Neutrophil (primary cell): ENCODE data around the gene USP34.

Source experiments
- H3K27ac ChIP-seq: fragments of 200-600 bp; sonication (generic); 2 replicates; pipeline ENCODE4 v1.5.1; 2016; ENCODE audit warnings: mild to moderate bottlenecking, moderate library complexity
- H3K27me3 ChIP-seq: fragments of 200-600 bp; sonication (generic); 2 replicates; pipeline ENCODE4 v1.6.0; 2016; ENCODE audit warnings: mild to moderate bottlenecking
- H3K36me3 ChIP-seq: fragments of 200-600 bp; sonication (generic); 2 replicates; pipeline ENCODE4 v1.5.1; 2017
- H3K4me1 ChIP-seq, 2 experiments: fragments of 200-600 bp in 1 of 2; sonication (generic) in 1 of 2; 1 replicate in 1 of 2; 2 replicates in 1 of 2; pipeline versions ENCODE4 v1.5.1 to v1.6.1; 2013 to 2016; ENCODE audit warnings: low read depth in 1 of 2, low read length in 1 of 2, mild to moderate bottlenecking in 1 of 2, moderate library complexity in 1 of 2; ENCODE audit not compliant: control insufficient read depth in 1 of 2, insufficient read depth in 1 of 2
- H3K4me3 ChIP-seq, 2 experiments: fragments of 200-600 bp in 1 of 2; sonication (generic) in 1 of 2; 1 replicate in 1 of 2; 2 replicates in 1 of 2; pipeline ENCODE4 v1.5.1; 2013 to 2016; ENCODE audit warnings: low read depth in 1 of 2, low read length in 1 of 2, mild to moderate bottlenecking in 1 of 2, moderate library complexity in 1 of 2
- H3K9me3 ChIP-seq: fragments of 200-600 bp; sonication (generic); 2 replicates; pipeline ENCODE4 v1.5.1; 2016
- TF ChIP-seq, protein P1 (sequence below): fragments of 200-600 bp; sonication (generic); IDR thresholded peaks from 2 replicates; pipeline ENCODE4 v1.5.1; 2016; ENCODE audit warnings: antibody characterized with exemption

The USP34 gene

DNA sequence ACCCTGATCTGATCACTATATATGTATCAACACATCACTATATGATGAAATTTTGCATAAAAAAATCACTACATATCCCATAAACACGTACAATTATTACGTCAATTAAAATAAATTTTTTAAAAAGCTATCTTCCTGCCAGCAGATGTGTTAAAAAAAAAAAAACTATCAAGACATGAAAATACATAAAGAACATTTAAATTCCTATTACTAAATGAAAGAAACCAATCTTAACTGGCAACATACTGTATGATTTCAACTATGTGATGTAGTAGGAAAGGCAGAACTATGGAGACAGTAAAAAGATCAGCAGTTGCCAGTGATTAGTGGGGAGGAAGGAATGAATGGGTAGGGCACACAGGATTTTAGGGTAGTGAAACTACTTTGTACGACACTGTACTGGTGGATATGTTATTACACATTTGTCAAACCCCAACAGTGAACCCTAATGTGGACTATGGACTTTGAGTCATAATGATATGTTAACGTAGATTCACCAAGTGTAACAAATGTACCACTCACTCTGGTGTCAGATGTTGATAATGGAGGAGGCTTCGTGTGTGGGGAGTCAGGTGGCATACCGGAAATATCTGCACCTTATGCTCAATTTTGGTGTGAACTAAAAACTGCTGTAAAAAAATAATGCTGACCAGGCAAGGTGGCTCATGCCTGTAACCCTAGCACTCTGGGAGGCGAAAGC, 27.4 kb downstream of the USP34 start:
- TF ChIP-seq, protein P1, sequence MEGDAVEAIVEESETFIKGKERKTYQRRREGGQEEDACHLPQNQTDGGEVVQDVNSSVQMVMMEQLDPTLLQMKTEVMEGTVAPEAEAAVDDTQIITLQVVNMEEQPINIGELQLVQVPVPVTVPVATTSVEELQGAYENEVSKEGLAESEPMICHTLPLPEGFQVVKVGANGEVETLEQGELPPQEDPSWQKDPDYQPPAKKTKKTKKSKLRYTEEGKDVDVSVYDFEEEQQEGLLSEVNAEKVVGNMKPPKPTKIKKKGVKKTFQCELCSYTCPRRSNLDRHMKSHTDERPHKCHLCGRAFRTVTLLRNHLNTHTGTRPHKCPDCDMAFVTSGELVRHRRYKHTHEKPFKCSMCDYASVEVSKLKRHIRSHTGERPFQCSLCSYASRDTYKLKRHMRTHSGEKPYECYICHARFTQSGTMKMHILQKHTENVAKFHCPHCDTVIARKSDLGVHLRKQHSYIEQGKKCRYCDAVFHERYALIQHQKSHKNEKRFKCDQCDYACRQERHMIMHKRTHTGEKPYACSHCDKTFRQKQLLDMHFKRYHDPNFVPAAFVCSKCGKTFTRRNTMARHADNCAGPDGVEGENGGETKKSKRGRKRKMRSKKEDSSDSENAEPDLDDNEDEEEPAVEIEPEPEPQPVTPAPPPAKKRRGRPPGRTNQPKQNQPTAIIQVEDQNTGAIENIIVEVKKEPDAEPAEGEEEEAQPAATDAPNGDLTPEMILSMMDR: no peak
- no peak overlapping the region for H3K27ac ChIP-seq
- no peak overlapping the region for H3K4me3 ChIP-seq
- peaks cover 0 to 6% of the 10 kb centered on the region in 2 experiments for H3K4me1 ChIP-seq
- H3K27me3 ChIP-seq: no peaks in the 10 kb centered on the region
- no peaks in the 10 kb centered on the region for H3K9me3 ChIP-seq
- no peaks in the 10 kb centered on the region for H3K36me3 ChIP-seq

DNA sequence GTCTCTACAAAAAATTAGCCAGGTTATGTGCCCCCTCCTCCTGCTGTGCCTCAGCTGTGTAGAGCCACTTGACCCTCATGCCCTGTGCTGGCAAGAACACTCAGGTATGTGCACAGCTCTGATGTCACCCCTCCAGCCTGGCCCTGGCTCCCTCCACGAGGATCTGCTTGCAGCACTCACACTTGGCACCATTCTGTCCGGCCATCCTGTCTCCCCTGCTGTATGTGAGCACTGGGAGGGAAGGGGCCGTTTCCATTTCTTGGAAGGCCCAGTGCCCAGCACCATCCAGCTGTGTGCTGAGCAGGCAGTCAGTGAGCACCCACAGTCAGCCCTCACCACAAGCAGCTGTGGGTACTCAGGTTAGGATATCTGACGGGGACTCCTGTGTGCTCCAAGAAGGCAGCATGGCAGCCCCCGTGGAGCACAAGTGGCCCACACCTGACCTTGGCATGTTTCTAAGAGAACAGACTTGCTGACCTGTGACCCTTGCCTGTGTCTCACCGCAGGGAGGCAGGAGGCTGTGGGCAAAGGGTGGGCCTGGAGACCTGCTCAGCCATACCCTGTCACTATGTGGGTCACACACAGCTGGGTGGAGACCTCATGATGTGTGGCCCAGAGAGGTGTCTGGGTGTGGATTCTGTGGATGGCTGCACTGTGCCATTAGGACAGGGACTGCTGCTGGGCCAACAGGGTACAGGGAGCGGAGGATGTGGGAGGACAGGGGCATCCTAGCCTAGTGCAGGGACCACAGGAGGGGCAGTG, 31.5 kb downstream of the USP34 start:
- Histone ChIP-seq H3K27me3 (no peaks in the 10 kb centered on the region), H3K4me1 (peaks cover 23 to 31% of the 10 kb centered on the region in 2 experiments), H3K27ac (peak overlapping the region; percentile 16), H3K36me3 (no peaks in the 10 kb centered on the region), H3K4me3 (no peak overlapping the region), H3K9me3 (no peaks in the 10 kb centered on the region)
- TF ChIP-seq, protein P1: no peak

GRCh38 chr2:61438670-61439069, 32.2 kb downstream of the USP34 start:
- Histone ChIP-seq H3K27ac (peak overlapping the region; percentile 16), H3K9me3 (no peaks in the 10 kb centered on the region), H3K4me1 (peaks cover 30 to 38% of the 10 kb centered on the region in 2 experiments), H3K27me3 (no peaks in the 10 kb centered on the region), H3K4me3 (no peak overlapping the region), H3K36me3 (no peaks in the 10 kb centered on the region)
- TF ChIP-seq, protein P1: no peak

- H3K4me3 ChIP-seq: no peak overlapping the region
- peaks cover 38 to 41% of the 10 kb centered on the region in 2 experiments for H3K4me1 ChIP-seq
- H3K9me3 ChIP-seq: no peaks in the 10 kb centered on the region
- TF ChIP-seq, protein P1: no peak
- H3K27ac ChIP-seq: no peak overlapping the region
- no peaks in the 10 kb centered on the region for H3K27me3 ChIP-seq
- no peaks in the 10 kb centered on the region for H3K36me3 ChIP-seq
These were observed 33.7 kb downstream of the USP34 start for GRCh38 chr2:61437170-61437569.

GRCh38 chr2:61436092-61436491, 34.8 kb downstream of the USP34 start:
- H3K4me1 ChIP-seq: peaks cover 38 to 41% of the 10 kb centered on the region in 2 experiments
- no peaks in the 10 kb centered on the region for H3K27me3 ChIP-seq
- no peaks in the 10 kb centered on the region for H3K9me3 ChIP-seq
- no peaks in the 10 kb centered on the region for H3K36me3 ChIP-seq
- TF ChIP-seq, protein P1: no peak
- H3K27ac ChIP-seq: peak overlapping the region; percentile 76
- no peak overlapping the region for H3K4me3 ChIP-seq
